Pons (tissue), 1 donor: Measurements from ENCODE around the gene IRF7.

Source experiments
- DNase-seq: peaks from one replicate; pipeline ENCODE4 v3.0.0-alpha.2; 2016; ENCODE audit warnings: low spot score

IRF7 gene

GRCh38 chr11:620935-621814 is 5.4 kb upstream of the IRF7 start:
- DNase-seq, result no peak

GRCh38 chr11:620201-620600 is 4.5 kb upstream of the IRF7 start:
- no peak for DNase-seq

GRCh38 chr11:619628-620050 is 3.9 kb upstream of the IRF7 start:
- no peak for DNase-seq

GRCh38 chr11:618856-619627 is 3.3 kb upstream of the IRF7 start:
- no peak for DNase-seq

- DNase-seq, result no peak
Observed at GRCh38 chr11:617912-618682, 2.3 kb upstream of the IRF7 start.

- no peak for DNase-seq
Observed at GRCh38 chr11:617199-617911, 1.6 kb upstream of the IRF7 start.

GRCh38 chr11:616320-617198 is 809 bp upstream of the IRF7 start:
- no peak for DNase-seq

GRCh38 chr11:614623-615503 is 887 bp downstream of the IRF7 start:
- DNase-seq, result no peak

- DNase-seq, result no peak
Observed at GRCh38 chr11:614021-614622, 1.6 kb downstream of the IRF7 start.

- no peak for DNase-seq
Observed at GRCh38 chr11:613369-613968, 2.3 kb downstream of the IRF7 start.

- DNase-seq, result no peak
Observed at GRCh38 chr11:612961-613300, 2.8 kb downstream of the IRF7 start.

GRCh38 chr11:612201-612960 is 3.4 kb downstream of the IRF7 start:
- no peak for DNase-seq

GRCh38 chr11:611001-611996 is 4.5 kb downstream of the IRF7 start:
- no peak for DNase-seq

- DNase-seq, result no peak
Observed at GRCh38 chr11:610146-610801, 5.5 kb downstream of the IRF7 start.

- DNase-seq, result no peak
Observed at GRCh38 chr11:609341-609811, 6.4 kb downstream of the IRF7 start.

GRCh38 chr11:608791-609251 is 6.9 kb downstream of the IRF7 start:
- DNase-seq, result no peak
